ENCODE results near the gene OTULINL.

The OTULINL gene

DNA sequence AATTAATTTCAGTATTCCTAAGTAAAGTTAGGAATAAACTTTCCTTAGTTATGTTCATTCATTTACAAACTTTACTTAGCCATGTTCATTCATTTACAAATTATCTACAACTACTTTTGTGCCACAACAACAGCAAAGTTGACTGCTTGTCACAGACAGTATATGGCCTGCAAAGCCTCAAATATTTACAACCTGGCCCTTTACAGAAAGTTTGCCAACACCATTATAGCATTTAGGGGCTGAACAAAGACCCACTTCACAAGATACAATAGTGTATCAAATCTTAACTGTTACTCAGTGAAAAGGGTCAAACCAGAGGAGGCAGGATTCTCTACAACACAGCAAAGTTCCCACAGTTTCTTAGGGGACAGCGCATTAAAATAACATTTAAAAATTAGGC lies 9.7 kb upstream of the OTULINL start:
- H3K9ac ChIP-seq (ENCODE audit: low read length), result no peak overlapping the region
- H3K27ac ChIP-seq (ENCODE audit: low read depth, low read length), result no peak overlapping the region
- H3K79me2 ChIP-seq (ENCODE audit: insufficient read depth, low read length), result no peaks in the 10 kb centered on the region
- no peaks in the 10 kb centered on the region for H3K36me3 ChIP-seq (ENCODE audit: low read length)
- H3K9me2 ChIP-seq (replicated peaks; ENCODE audit: insufficient read depth, low read length), result no peaks in the 10 kb centered on the region
- H3K4me2 ChIP-seq (ENCODE audit: low read depth, low read length, poor library complexity, severe bottlenecking), result no peak overlapping the region
- no peaks in the 10 kb centered on the region for H3K27me3 ChIP-seq (ENCODE audit: low read length)
- H3K9me3 ChIP-seq (ENCODE audit: insufficient read depth, low read length), result no peaks in the 10 kb centered on the region
- no peak overlapping the region for H2AFZ ChIP-seq (ENCODE audit: low read depth, low read length, severe bottlenecking)
- no peaks in the 10 kb centered on the region for H4K20me1 ChIP-seq (ENCODE audit: low read depth, low read length)
- H3K4me3 ChIP-seq (ENCODE audit: insufficient read depth, low read length, poor library complexity, severe bottlenecking), result no peak overlapping the region
- no peak for TF ChIP-seq EZH2phosphoT487 (conservative IDR thresholded peaks at IDR 0.05; ENCODE audit: low read length)
- TF ChIP-seq, protein P1, sequence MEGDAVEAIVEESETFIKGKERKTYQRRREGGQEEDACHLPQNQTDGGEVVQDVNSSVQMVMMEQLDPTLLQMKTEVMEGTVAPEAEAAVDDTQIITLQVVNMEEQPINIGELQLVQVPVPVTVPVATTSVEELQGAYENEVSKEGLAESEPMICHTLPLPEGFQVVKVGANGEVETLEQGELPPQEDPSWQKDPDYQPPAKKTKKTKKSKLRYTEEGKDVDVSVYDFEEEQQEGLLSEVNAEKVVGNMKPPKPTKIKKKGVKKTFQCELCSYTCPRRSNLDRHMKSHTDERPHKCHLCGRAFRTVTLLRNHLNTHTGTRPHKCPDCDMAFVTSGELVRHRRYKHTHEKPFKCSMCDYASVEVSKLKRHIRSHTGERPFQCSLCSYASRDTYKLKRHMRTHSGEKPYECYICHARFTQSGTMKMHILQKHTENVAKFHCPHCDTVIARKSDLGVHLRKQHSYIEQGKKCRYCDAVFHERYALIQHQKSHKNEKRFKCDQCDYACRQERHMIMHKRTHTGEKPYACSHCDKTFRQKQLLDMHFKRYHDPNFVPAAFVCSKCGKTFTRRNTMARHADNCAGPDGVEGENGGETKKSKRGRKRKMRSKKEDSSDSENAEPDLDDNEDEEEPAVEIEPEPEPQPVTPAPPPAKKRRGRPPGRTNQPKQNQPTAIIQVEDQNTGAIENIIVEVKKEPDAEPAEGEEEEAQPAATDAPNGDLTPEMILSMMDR (IDR thresholded peaks at IDR 0.05; ENCODE audit: insufficient read depth, low read length, poor library complexity, severe bottlenecking), result no peak
- H3F3A ChIP-seq (ENCODE audit: insufficient read depth), result no peaks in the 10 kb centered on the region

DNA sequence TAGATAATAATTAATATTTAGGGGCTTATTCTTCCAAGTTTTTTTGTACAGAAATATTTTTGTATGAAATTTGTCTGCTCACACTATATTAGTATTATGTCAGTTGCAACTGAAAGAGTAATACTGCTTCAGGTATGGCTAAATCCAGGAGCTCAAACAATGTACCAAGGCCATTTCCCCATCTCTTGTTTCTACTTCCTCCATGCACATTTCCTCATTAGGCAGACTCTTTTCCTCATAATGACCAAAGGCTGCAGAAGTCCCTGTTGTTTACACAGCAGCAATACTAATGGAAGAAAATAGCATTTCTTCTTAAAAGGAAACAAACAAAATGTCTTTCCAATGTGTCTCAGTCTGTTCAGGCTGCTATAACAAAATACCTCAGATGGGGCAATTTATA lies 9.2 kb upstream of the OTULINL start:
- Histone ChIP-seq H3K79me2 (ENCODE audit: insufficient read depth, low read length) (no peaks in the 10 kb centered on the region), H2AFZ (ENCODE audit: low read depth, low read length, severe bottlenecking) (no peak overlapping the region), H4K20me1 (ENCODE audit: low read depth, low read length) (no peaks in the 10 kb centered on the region), H3K4me3 (ENCODE audit: insufficient read depth, low read length, poor library complexity, severe bottlenecking) (no peak overlapping the region), H3K27me3 (ENCODE audit: low read length) (no peaks in the 10 kb centered on the region), H3F3A (ENCODE audit: insufficient read depth) (no peaks in the 10 kb centered on the region), H3K4me2 (ENCODE audit: low read depth, low read length, poor library complexity, severe bottlenecking) (no peak overlapping the region), H3K27ac (ENCODE audit: low read depth, low read length) (no peak overlapping the region), H3K9ac (ENCODE audit: low read length) (no peak overlapping the region), H3K36me3 (ENCODE audit: low read length) (no peaks in the 10 kb centered on the region), H3K9me3 (ENCODE audit: insufficient read depth, low read length) (no peaks in the 10 kb centered on the region), H3K9me2 (replicated peaks; ENCODE audit: insufficient read depth, low read length) (no peaks in the 10 kb centered on the region)
- TF ChIP-seq, protein P1 (IDR thresholded peaks at IDR 0.05; ENCODE audit: insufficient read depth, low read length, poor library complexity, severe bottlenecking), result no peak
- TF ChIP-seq EZH2phosphoT487 (conservative IDR thresholded peaks at IDR 0.05; ENCODE audit: low read length), result no peak

DNA sequence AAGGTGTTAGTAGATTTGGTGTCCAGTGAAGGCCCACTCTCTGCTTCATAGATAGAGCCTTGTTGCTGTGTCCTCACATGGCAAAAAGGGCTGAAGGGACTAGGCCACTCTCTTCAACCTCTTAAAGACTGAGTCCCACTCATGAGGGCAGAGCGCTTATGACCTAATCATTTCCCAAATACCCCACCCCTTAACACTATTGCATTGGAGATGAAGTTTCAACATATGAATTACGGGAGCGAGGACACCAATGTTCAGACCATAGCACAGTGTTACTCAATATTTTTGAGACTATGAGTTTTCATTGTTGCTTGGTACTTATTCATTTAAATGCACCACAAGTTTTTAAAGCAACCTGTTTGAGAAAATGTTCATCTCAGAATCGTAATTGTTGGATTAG lies 8.8 kb upstream of the OTULINL start:
- Histone ChIP-seq H2AFZ (ENCODE audit: low read depth, low read length, severe bottlenecking) (no peak overlapping the region), H3K27ac (ENCODE audit: low read depth, low read length) (no peak overlapping the region), H3K4me2 (ENCODE audit: low read depth, low read length, poor library complexity, severe bottlenecking) (no peak overlapping the region), H4K20me1 (ENCODE audit: low read depth, low read length) (no peaks in the 10 kb centered on the region), H3K79me2 (ENCODE audit: insufficient read depth, low read length) (no peaks in the 10 kb centered on the region), H3K4me3 (ENCODE audit: insufficient read depth, low read length, poor library complexity, severe bottlenecking) (no peak overlapping the region), H3F3A (ENCODE audit: insufficient read depth) (no peaks in the 10 kb centered on the region), H3K9me3 (ENCODE audit: insufficient read depth, low read length) (no peaks in the 10 kb centered on the region), H3K27me3 (ENCODE audit: low read length) (no peaks in the 10 kb centered on the region), H3K9me2 (replicated peaks; ENCODE audit: insufficient read depth, low read length) (no peaks in the 10 kb centered on the region), H3K9ac (ENCODE audit: low read length) (no peak overlapping the region), H3K36me3 (ENCODE audit: low read length) (no peaks in the 10 kb centered on the region)
- TF ChIP-seq, protein P1 (IDR thresholded peaks at IDR 0.05; ENCODE audit: insufficient read depth, low read length, poor library complexity, severe bottlenecking), result no peak
- no peak for TF ChIP-seq EZH2phosphoT487 (conservative IDR thresholded peaks at IDR 0.05; ENCODE audit: low read length)

Data from SU-DHL-6 (cell line).